HG02840 (cell line): Measurements from ENCODE around the gene PRR16.
"Not testable (repeated sequence)": the region's sequence is repeated elsewhere in the genome, so short reads cannot be mapped to it uniquely, and the experiment has no call there.

Experiments used
- ATAC-seq: cut with Tn5 transposase; IDR thresholded peaks from one replicate; pipeline ENCODE4 v1.9.1; 2021; ENCODE audit warnings: mild to moderate bottlenecking, moderate library complexity, moderate number of reproducible peaks; ENCODE audit not compliant: unreplicated experiment, low FRiP score

PRR16 gene

DNA sequence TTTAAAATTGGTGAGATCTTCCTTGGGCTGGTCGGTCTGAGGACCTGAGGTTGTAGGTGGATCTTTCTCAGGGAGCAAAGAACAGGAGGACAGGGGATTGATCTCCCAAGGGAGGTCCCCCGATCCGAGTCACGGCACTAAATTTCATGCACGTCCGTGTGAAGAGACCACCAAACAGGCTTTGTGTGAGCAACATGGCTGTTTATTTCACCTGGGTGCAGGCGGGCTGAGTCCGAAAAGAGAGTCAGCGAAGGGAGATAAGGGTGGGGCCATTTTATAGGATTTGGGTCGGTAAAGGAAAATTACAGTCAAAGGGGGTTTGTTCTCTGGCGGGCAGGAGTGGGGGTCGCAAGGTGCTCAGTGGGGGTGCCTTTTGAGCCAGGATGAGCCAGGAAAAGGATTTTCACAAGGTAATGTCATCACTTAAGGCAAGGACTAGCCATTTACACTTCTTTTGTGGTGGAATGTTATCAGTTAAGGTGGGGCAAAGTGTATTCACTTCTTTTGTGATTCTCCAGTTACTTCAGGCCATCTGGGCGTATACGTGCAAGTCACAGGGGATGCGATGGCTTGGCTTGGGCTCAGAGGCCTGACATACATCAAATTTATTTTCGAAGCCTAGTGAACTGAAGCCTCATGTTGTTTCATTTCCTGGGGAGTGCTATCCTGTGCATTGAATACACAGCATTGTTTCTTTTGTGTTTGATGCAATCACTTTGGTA is 238.9 kb downstream of the PRR16 start:
- not testable (repeated sequence) for ATAC-seq

DNA sequence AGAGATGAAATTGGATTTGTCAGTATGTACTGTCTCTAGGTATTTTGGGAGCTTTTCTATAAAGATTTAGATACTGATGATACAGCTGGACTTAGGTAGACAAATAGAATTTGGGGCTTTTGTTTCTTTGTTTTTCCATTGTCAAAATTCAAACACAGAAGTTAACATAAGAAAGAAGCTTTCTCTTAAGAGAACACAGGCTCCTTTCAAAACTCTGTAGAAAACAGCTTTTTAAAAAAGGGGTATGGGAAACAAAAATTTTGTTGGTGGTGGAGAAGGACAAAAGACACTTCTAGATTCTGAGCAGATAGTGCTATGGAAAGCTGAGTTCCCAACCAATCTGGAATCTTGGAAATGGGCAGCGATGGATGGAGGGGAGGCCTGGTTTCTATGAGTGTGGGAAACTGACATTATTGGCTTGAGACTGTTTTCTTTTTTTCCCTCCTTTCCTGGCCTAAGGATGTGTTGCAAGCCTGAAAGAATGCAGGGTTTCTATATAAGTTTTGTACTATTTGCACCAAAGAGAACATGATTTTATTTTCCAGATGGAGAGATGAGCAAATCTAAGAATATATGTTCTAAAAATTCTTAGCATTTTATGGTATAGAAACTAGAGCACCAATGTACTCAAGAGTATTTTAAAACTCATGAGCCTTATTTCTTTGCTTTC is 240.0 kb downstream of the PRR16 start:
- no peak for ATAC-seq

DNA sequence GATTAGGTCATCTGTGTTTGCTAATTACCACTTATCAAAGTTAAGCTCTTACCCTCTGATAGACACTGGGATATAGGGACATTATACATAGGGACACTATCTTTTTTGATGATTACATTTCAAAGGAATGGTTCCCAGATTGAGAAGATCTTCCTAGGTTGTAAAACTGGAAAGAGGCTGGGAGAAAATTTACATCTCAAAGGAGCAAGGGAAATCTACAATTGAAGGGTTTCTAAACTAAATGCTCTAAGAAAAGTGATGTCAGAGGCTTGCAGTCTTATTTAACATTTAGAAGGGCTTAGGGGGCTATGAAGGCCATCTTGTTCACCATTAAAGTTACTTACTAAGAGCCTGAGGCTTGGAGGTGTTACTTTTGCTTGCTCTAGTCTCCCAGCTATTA is 242.8 kb downstream of the PRR16 start:
- no peak for ATAC-seq

DNA sequence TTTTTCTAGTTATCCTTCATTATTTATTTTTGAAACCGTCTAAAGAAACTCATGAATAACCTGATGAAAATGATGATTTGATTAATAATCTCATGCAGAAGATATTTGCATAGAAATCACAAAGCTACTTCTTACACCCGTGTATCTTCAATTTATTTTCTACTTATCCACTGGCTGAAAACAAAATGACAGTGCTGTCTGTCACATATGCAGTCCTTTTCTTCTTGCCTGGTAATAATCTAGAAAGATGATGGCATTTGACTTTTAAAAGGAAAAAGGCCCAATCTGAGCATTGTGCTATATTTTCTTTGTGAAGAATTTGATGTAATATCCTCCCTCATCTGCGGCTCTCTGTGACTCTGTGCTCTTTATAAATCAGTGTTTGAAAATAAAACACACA is 253.3 kb downstream of the PRR16 start:
- no peak for ATAC-seq

DNA sequence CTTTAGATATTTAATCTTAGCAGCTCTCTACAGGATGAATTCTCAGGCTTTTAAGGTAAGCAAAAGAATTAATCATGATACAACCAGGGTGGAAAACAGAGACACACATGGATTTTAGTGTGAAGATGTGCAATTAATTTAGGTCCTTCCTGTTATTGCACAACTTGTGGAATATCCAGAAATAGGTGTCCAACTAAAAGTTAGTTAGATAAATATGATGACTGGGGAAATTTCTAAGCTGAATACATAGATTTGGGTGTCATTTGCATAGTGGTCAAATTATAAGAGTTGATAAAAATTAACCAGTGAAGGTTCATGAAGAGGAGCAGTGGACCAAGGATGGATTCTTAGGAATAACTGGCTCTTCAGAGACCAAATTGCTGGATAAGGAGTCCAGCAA is 266.1 kb downstream of the PRR16 start:
- no peak for ATAC-seq

DNA sequence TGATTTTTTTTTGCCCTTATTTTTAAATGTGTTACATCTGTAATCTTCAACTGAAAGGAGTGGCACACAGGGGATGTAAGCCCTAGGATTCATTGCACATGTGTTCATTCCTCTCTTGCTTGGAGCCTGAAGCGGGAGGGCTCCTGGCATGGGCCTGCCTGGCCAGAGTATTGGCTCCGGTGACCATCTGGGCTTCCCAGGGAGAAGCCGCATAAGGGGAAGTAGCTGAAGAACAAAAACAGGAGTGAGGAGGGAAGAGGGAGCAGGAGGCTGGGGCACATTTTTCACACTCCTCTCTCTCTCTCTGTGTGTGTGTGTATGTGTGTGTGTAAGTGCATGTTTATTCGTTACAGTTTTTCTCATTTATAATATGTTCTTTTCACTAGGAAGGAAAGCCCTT is 269.9 kb downstream of the PRR16 start:
- ATAC-seq = no peak

DNA sequence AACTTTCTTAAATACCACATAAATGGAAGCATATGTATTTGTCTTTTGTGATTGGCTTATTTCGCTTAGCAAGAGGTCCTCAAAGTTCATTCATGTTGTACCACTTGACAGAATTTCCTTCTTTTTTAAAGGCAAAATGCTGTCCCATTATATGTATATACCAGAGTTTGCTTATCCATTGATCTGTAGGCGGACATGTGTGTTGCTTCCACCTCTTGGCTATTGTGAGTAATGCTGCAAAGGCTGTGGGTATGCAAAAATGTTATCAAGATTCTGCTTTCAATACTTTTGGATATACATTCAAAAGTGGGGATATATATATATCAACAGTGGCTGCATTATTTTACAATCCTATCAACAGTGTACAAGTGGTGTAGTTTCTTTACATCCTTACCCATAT is 271.0 kb downstream of the PRR16 start:
- no peak for ATAC-seq
